ENCODE results near the gene TRIM52. TPM values are rescaled to one million over a fixed set of nuclear protein-coding genes. Genes with fewer than 3 reads are reported as not detected.
A peak's percentile ranks its signal among the peaks of the same experiment; 100 is the strongest.

TRIM52 gene
- total and polyA plus RNA-seq, 9 of the 15 experiments (the other 6 are each of a cell fraction or from before 2014, with no cell fraction given): 3.3 to 21.9 (median 13.5) TPM

DNA sequence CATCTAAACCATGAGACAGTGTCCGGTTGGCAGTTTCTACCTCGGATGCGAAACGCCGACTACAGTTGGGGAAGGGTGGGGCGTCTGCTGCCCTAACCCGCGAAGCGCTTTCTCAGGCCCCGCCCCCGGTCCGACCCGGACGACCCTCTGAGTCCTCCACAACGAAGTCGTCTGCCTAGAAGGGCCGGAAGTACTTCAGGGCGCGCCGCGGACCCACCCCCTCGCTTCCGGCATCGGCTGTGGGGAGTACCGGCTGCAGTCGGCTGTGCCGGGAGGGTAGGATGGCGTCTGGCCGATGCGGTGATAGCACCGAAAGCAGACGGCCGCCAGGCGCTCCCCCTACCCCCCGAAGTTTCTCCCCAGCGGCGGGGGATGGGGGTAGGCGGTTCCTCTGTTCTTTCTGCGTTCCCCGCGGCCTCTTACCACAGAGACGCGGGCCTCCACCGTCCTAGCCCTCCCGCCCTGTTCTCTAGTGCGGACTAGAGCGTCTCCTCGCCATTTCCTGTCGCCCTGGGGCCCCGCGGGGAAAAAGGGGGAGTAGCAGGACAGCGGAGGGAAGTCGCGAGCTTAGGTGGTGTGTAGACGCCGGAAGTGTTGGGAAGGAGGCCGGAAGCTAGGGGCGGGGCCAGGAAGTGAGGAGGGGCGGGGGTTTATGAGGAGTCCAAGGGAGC lies 37.8 kb downstream of the TRIM52 start, which contains the start of gene TRIM41 (continued):
- TF ChIP-seq GTF2B (IDR thresholded peaks at IDR 0.05; ENCODE audit: extremely low read depth, insufficient read length) (no peak), SRF (CRISPR knock-in tag; IDR thresholded peaks at IDR 0.05) (no peak), TFAM (CRISPR knock-in tag; conservative IDR thresholded peaks at IDR 0.05) (no peak), CAMTA2 (CRISPR knock-in tag; conservative IDR thresholded peaks at IDR 0.05) (peak; percentile 87; the same call in 1 of the 2 replicates), ILF3 (IDR thresholded peaks at IDR 0.05; ENCODE audit: borderline replicate concordance) (no peak), CTCFL (IDR thresholded peaks at IDR 0.05; ENCODE audit: borderline replicate concordance, insufficient read depth, low read depth, low read length, poor library complexity, severe bottlenecking) (no peak), NFXL1 (CRISPR knock-in tag; IDR thresholded peaks at IDR 0.05) (no peak), NFATC3 (IDR thresholded peaks at IDR 0.05) (0 out of 2 replicates have a peak, but pooled peaks have one; percentile 67), ZNF507 (tag; conservative IDR thresholded peaks at IDR 0.05) (no peak), CREM (IDR thresholded peaks at IDR 0.05; ENCODE audit: low read depth) (peak; percentile 74), SMARCB1 (IDR thresholded peaks at IDR 0.05; ENCODE audit: insufficient read length, low read depth) (no peak), ZNF639 (CRISPR knock-in tag; conservative IDR thresholded peaks at IDR 0.05 in 1 of 2, IDR thresholded peaks at IDR 0.05 in 1 of 2) (peak in 1 of 2 experiments; percentile 99; a peak in 2 of 4 replicates), ZNF76 (CRISPR knock-in tag; IDR thresholded peaks at IDR 0.05; ENCODE audit: borderline replicate concordance) (peak; percentile 71; the same call in 1 of the 2 replicates), POLR3G (IDR thresholded peaks at IDR 0.05; ENCODE audit: extremely low read depth, insufficient read length, insufficient replicate concordance) (no peak), ZC3H4 (CRISPR knock-in tag; IDR thresholded peaks at IDR 0.05; ENCODE audit: borderline replicate concordance) (no peak), NFIX (CRISPR knock-in tag; IDR thresholded peaks at IDR 0.05; ENCODE audit: low read depth) (no peak), MAFF (IDR thresholded peaks at IDR 0.05; ENCODE audit: low read length) (no peak), ATF6 (CRISPR knock-in tag; IDR thresholded peaks at IDR 0.05) (no peak)
- TF ChIP-seq, protein P1, sequence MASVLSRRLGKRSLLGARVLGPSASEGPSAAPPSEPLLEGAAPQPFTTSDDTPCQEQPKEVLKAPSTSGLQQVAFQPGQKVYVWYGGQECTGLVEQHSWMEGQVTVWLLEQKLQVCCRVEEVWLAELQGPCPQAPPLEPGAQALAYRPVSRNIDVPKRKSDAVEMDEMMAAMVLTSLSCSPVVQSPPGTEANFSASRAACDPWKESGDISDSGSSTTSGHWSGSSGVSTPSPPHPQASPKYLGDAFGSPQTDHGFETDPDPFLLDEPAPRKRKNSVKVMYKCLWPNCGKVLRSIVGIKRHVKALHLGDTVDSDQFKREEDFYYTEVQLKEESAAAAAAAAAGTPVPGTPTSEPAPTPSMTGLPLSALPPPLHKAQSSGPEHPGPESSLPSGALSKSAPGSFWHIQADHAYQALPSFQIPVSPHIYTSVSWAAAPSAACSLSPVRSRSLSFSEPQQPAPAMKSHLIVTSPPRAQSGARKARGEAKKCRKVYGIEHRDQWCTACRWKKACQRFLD (CRISPR knock-in tag; IDR thresholded peaks at IDR 0.05): no peak
